Fibroblast of villous mesenchyme (primary cell): ENCODE measurements around the gene BORCS6. TPM values are rescaled to one million over a fixed set of nuclear protein-coding genes. Genes with fewer than 3 reads are reported as not detected.
"Not testable (repeated sequence)": the region's sequence is repeated elsewhere in the genome, so short reads cannot be mapped to it uniquely, and the experiment has no call there.

ENCODE experiments used
- DNase-seq: peaks from one replicate; pipeline ENCODE4 v3.0.0-alpha.2; 2010; ENCODE audit warnings: low read depth
- H3K4me3 ChIP-seq: 2 replicates; pipeline ENCODE4 v1.5.1; 2011; ENCODE audit warnings: low read depth, mild to moderate bottlenecking, low read length
- total RNA-seq: library from RNA; depleted of rRNA; stranded (reverse); fragments of >200 nt; gene quantifications from 2 replicates; pipeline ENCODE4 v1.2.3, GENCODE V29; 2012
- TF ChIP-seq, protein P1 (sequence below): IDR thresholded peaks from 2 replicates; pipeline ENCODE4 v1.5.1; 2012; ENCODE audit warnings: low read depth, mild to moderate bottlenecking, low read length; ENCODE audit not compliant: insufficient read depth

BORCS6 gene
- total RNA-seq, 1 donor = 6.0 TPM

DNA sequence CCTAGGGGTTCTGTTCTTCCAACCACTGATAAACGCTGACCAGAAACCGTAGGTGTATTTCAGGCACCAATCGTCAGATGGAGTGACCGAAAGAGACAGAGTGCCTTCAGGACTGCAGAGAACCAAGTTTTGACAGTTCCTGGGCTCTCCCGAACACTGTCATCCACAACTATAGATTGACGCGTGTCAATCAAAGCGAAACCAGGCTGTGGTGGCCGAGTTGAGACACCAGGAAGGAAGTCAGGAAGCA, 32.3 kb upstream of the BORCS6 start:
- peak overlapping the region; percentile 90 for H3K4me3 ChIP-seq
- DNase-seq = no peak
- TF ChIP-seq, protein P1, sequence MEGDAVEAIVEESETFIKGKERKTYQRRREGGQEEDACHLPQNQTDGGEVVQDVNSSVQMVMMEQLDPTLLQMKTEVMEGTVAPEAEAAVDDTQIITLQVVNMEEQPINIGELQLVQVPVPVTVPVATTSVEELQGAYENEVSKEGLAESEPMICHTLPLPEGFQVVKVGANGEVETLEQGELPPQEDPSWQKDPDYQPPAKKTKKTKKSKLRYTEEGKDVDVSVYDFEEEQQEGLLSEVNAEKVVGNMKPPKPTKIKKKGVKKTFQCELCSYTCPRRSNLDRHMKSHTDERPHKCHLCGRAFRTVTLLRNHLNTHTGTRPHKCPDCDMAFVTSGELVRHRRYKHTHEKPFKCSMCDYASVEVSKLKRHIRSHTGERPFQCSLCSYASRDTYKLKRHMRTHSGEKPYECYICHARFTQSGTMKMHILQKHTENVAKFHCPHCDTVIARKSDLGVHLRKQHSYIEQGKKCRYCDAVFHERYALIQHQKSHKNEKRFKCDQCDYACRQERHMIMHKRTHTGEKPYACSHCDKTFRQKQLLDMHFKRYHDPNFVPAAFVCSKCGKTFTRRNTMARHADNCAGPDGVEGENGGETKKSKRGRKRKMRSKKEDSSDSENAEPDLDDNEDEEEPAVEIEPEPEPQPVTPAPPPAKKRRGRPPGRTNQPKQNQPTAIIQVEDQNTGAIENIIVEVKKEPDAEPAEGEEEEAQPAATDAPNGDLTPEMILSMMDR = no peak

DNA sequence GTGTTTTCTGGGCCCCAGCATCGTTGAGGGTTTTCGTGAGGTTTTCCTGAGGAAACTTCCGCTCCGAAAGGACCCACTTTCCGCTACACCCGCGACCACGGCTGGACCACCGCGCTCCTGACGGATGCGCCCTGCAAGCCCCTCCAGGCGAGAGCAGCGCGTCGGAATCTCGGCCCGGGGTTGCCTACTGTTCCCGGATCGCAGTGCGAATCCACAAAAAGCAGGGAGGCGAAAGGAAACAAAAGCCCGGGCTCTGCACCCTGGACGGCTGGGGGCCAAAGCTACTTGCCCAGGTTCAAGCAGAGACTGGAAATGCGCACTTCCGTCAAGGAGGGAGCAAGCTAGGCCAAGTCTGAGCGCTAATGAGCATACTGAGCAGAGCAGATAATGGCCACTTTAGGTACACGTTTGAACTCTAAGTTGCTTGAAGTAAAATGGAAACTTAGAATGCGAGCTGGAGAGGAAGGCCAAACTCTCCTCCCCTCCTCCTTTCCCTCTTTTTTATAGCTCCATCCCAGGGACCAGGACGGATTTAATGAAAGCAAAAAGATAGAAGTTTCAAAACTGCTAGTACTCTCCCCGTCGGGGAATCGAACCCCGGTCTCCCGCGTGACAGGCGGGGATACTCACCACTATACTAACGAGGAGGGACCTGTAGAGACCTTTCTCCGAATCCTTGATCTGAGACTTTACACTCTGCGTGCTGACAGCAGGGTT, 31.8 kb upstream of the BORCS6 start:
- DNase-seq = peak; percentile 91
- TF ChIP-seq, protein P1 = no peak
- H3K4me3 ChIP-seq = peak overlapping the region; percentile 90

DNA sequence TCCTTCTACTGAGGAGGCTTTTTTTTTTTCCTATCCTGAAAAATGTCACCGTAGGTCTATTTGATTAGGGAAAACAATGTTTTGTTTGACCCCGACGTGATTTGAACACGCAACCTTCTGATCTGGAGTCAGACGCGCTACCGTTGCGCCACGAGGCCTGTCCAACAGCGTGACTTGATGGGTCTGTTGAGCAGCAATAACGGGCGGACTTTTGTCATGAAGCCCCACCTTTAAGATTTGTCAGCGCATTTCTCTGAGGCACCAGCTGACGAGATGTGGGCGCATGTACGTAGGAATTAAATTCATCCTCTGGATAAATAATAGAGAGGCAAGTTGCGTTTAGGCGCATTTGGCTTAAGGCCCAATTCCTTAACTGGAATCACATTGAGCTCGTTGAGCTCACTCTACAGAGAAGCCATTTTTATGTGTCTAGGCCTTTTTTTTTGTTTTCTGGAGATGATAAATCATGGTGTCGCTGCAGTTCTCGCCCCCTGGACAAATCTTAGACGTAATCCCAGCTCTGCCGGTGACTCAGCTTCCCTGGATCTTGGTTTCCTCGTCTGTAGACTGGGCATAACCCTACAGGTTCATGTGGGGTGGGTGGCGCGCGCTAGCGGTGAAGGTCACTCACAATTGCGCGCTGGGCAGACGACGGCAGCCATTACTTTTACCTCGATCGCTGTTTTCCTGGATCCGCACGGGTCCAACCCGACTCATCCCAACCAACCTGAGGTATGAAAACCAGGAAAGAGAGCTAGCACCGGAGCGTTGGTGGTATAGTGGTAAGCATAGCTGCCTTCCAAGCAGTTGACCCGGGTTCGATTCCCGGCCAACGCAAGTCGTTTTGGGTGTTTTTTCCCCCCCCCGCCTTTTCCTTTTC, 31.0 kb upstream of the BORCS6 start:
- H3K4me3 ChIP-seq = peak overlapping the region; percentile 90
- TF ChIP-seq, protein P1 = no peak

DNA sequence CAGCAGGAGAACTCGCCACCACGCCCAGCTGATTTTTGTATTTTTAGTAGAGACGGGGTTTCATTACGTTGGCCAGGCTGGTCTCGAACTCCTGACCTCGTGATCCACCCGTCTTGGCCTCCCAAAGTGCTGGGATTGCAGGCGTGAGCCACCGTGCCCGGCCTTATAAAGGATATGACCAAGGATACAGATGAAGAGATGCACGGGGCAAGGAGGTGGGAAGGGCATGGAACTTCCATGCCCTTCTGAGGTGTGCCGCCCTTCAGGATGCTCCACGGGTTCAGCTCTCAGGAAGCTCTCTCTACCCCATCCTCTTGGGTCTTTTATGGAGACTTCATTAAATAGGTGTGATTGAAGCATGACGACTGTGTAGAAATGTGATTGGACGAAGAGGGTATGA, 24.0 kb upstream of the BORCS6 start:
- H3K4me3 ChIP-seq, DNase-seq: not testable (repeated sequence)

More for the DNA sequence above, 31.0 kb upstream of the BORCS6 start:
- peak; percentile 92 for DNase-seq

DNA sequence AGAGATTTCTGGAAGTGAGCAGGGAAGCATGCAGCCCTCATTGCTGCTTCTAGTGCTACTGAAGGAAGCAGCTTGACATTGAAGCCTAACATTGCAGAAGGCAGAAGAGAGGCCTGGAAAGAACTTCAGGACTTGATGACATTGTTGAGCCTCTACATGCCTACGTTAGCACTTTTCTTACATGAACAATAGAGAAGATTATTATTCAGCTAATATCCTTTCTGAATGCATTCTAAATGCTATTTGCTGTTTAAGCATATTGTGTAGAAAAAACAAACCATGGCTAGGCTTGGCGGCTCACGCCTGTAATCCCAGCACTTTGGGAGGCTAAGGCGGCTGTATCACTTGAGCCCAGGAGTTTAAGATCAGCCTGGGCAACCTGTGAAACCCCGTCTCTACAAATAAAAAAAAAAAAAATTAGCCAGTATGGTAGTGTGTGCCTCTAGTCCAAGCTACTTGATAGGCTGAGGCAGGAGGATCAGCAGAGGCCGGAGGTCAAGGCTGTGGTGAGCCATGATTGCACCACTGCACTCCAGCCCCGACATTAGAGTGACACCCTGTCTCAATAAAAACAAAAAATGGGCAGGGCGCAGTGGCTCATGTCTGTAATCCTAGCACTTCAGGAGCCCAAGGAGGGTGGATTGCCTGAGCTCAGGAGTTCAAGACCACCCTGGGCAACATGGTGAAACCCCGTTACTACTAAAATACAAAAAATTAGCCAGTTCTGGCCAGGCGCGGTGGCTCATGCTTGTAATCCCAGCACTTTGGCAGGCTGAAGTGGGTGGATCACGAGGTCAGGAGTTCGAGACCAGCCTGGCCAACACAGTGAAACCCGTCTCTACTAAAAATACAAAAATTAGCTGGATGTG, 22.6 kb upstream of the BORCS6 start:
- H3K4me3 ChIP-seq = no peak overlapping the region
- TF ChIP-seq, protein P1 = no peak
- DNase-seq = peak; percentile 92

DNA sequence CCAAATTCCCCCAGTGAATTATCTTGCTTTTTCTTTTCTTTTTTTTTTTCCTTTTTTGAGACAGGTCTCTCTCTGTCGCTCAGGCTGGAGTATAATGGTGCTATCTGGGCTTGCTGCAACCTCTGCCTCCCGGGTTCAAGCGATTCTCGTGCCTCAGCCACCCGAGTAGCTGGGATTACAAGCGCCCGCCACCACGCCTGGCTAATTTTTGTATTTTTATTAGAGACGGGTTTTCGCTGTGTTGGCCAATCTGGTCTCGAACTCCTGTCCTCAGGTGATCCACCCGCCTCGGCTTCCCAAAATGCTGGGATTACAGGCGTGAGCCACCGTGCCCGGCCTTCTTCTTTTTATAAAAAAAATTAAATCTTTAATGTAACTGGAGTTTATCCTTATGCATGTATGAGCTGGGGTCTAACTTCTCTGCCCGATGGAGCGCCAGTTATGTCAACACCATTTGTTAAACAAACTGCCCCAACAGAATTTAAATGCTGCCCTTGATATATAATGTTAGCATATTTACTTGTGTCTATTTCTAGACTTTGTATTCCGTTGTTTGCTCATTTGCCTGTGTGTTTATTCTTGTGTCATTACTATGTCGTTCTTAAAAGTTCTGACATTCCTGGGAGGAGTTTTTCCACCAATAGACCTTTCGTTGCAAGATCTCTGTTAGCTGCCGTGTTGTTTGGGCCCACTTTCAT, 20.9 kb upstream of the BORCS6 start:
- DNase-seq = no peak
- TF ChIP-seq, protein P1 = no peak
- peak overlapping the region; percentile 83 for H3K4me3 ChIP-seq
